HK-2 (cell line): Measurements from ENCODE around the gene CDK12.
"Not testable (repeated sequence)": the region's sequence is repeated elsewhere in the genome, so short reads cannot be mapped to it uniquely, and the experiment has no call there.

Source experiments
- DNase-seq: peaks from one replicate; pipeline ENCODE4 v3.0.0-alpha.2; 2018; ENCODE audit not compliant: unreplicated experiment

The CDK12 gene

GRCh38 chr17:39507511-39507910 lies 46.2 kb downstream of the CDK12 start:
- DNase-seq = no peak

- no peak for DNase-seq
These were observed 47.7 kb downstream of the CDK12 start for GRCh38 chr17:39508987-39509386.

- DNase-seq = no peak
These were observed 52.0 kb downstream of the CDK12 start for GRCh38 chr17:39513309-39513708.

GRCh38 chr17:39513915-39514314 lies 52.6 kb downstream of the CDK12 start:
- no peak for DNase-seq

- DNase-seq = no peak
These were observed 55.9 kb downstream of the CDK12 start for GRCh38 chr17:39517224-39517623.

GRCh38 chr17:39525801-39526506 lies 64.7 kb downstream of the CDK12 start:
- DNase-seq = no peak

GRCh38 chr17:39527220-39527813 lies 66.0 kb downstream of the CDK12 start:
- no peak for DNase-seq

- DNase-seq = no peak
These were observed 68.2 kb downstream of the CDK12 start for GRCh38 chr17:39529455-39529854.

- no peak for DNase-seq
These were observed 69.2 kb downstream of the CDK12 start for GRCh38 chr17:39530513-39530912.

GRCh38 chr17:39531252-39531651 lies 70.0 kb downstream of the CDK12 start:
- no peak for DNase-seq

GRCh38 chr17:39533891-39534290 lies 72.6 kb downstream of the CDK12 start:
- DNase-seq = no peak

GRCh38 chr17:39534768-39535405 lies 73.6 kb downstream of the CDK12 start:
- no peak for DNase-seq

GRCh38 chr17:39536468-39536867 lies 75.2 kb downstream of the CDK12 start:
- no peak for DNase-seq

GRCh38 chr17:39537364-39537763 lies 76.1 kb downstream of the CDK12 start:
- DNase-seq = not testable (repeated sequence)

- no peak for DNase-seq
These were observed 77.6 kb downstream of the CDK12 start for GRCh38 chr17:39538866-39539265.

GRCh38 chr17:39540611-39541010 lies 79.3 kb downstream of the CDK12 start:
- DNase-seq = no peak

GRCh38 chr17:39541652-39542051 lies 80.4 kb downstream of the CDK12 start:
- DNase-seq = no peak

GRCh38 chr17:39543176-39543575 lies 81.9 kb downstream of the CDK12 start:
- DNase-seq = no peak

- no peak for DNase-seq
These were observed 82.4 kb downstream of the CDK12 start for GRCh38 chr17:39543664-39544063.

GRCh38 chr17:39544361-39544760 lies 83.1 kb downstream of the CDK12 start:
- DNase-seq = not testable (repeated sequence)

- DNase-seq = peak; percentile 66
These were observed 86.6 kb downstream of the CDK12 start for GRCh38 chr17:39547713-39548478.

- DNase-seq = no peak
These were observed 87.4 kb downstream of the CDK12 start for GRCh38 chr17:39548494-39549225.
